ENCODE measurements around the gene SH3TC1.

The SH3TC1 gene

DNA sequence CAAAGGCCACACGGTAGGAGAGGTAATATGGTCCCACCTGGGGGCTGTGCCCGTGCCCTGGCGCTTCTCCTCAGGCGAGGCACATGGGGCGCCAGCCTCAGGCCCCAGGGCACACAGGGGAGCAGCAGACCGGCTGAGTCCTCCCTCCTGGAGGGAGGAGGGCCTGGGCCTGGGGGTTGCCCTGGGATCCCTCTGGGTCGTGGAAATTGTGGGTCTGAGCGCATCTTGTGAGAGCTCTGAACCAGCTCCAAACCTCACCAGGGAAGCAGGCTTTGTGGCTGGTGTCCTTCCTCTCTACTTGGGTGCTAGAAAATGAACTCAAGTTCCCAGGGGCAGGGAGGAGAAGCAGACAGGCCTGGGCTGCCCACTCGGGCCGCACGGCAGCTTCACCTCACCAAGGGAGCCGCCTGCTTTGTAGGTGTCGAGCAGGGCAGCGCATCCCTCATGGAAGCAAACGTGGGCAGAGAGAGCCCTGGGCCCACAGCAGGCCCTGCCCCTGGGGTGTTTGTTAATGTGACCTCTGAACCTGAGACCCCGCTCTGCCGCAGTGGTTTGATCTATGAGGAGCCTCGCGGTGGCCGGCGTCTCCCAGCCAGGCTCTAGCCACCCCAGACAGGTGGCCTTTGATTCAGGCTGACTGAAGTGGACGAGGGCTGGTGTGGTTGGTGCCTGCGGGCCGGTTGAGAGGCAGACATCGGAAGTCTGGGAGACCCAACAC lies 81.2 kb downstream of the SH3TC1 start:
- no peak for DNase-seq

DNA sequence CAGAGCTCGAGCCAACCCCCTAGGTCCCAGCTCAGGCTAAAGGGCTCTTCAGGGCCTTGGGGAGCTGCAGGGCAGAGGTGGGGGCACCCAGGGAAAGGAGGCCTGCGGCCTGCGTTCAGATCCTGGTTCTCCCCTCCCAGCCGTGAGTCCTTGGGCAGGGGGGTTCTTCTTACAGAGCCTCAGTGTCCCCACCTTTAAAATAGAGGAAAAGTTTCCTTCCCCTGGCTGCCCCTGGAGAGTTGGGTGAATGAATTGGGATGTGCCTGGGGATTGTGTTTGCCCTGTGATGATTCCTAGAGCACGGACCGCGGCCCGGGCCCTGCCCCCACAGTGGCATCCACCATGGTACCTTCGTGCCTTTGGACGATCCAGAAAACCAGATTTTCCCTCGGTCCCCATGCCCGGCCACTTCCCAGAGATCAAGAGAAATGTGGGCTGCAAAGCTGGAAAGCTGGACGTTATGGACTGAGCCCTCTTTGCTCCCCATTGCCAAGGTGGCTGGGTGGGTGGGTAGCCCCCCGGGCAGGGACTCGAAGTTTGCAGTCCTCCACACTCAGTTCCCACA lies 81.9 kb downstream of the SH3TC1 start:
- no peak for DNase-seq

DNA sequence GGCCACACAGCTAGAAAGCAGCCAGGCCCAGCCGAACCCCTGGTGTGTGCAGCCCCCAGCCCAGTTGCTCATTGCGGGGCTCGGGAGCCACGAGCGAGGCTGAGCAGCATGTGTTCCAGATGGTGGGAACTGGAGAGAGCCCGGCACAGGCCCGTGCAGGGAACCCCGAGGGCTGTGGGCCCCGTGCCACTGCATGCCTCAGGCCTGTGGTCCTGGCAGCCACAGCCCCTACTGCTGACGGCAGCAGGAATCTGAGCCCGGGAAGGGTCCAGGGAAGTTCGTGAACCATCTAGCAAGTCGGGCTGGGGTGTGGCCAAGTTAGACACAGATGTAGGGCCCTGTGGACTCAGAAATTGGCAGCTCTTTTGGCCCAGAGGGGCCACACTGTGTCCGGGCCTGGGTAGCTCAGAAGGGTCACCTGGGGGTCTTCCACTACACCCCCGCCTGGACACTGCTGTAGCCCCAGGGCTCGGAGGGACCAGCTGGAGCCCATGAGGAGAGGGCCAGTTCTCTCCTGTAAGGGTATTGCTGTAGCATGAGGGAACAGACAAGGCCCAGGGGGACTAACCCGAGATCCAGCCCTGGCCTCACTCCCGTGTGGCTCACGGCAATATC lies 82.5 kb downstream of the SH3TC1 start:
- no peak for DNase-seq

DNA sequence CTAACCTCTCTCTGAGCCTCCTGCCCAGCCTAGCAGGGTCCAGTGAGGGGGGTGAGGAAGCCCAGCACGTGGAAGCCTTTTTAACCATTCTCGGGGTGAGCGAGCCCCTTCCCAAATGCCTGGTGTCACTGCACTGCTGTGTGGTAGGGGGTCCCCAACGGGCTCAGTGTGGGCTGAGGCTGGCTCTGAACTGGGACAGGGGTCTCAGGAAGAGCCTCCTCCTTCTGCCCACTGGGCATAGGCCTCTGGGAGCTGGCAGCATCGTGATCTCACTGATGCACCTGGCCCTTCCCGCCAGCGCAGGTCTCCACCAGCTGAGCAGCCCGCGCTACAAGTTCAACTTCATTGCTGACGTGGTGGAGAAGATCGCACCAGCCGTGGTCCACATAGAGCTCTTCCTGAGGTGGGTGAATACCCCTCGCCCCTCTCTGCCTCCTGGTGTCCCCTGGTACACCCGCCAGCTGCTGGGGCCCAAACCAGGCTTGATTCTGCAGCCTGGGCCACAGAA lies 83.1 kb downstream of the SH3TC1 start:
- DNase-seq: no peak

DNA sequence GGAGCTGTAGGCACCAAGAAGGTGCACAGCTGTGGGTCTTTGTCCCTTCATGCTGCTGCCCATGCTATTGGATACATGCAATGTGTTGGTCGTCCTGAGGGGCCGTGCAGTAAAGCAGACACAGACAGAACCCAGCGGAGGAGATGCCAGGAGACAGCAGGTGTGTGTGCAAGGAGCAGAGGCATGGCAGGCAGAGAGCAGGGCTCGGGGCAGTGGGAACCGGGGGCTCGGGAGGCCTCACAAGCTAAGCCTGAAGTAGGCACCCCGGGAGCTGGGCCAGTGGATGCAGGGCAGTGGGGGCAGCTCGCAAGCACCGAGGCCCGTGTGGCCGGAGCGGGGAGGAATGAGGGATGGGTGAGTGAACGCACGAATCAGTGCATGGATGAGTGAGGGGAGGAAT lies 83.7 kb downstream of the SH3TC1 start:
- no peak for DNase-seq

DNA sequence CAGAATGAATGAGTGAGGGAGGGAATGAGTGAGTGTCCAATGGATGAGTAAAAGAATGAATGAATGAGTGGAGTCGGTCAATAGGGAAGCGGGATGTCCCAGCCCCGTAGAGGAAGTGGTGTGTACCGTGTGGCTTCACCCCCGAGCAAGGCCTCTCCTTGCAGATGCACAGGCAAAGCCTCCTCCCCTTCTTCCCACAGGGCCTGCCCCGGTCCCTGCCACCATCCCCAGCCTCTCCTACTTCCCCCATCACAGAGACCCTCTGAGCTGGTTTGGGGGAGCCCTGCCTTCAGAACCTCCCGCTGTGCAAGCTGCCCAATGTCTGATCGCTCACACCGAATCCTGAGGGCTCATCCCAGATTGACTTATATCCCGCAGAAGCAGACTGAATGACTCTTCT lies 84.1 kb downstream of the SH3TC1 start:
- DNase-seq: no peak

DNA sequence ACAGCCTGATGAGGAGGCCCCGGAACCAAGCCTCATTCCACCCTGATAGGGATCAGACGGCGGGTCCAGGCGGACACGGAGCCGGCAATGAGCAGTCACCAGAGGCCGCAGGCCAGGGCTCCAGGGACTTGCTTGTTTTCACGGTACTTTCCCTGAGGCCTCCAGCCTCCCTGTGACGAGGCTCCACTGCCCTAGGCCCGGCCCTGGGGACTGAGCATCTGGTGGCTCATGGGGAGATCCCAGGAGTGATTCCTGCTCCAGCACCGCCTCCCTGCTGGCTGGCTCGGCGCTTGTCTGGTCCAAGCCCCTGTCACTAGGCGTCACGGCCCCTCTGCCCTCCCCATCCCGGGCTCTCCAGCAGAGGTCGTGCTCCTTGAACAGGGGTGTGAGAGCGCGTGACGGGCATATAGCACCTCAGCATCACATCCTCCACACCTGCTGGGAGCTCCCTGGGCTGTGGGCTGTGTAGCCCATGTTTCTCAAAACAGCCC lies 84.6 kb downstream of the SH3TC1 start:
- DNase-seq: no peak

DNA sequence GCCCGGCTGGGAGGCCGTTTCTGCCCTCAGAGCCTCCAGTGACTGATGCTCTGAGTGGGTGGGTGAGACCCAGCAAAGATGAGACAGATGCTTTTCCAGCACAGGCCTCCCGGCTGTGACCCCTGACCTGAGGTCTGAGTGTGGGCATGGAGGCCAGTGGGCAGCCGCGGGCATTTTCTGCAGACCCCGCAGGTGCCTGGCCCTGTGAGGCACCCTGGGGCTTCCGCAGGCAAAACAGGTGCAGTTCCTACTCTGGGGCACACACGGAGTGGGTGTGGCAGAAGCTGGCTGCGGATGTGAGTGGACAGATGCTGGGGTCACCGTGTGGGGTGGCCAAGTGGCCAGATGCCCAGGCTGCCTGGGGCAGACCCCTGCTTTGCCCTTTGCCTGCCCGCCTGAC lies 85.3 kb downstream of the SH3TC1 start:
- no peak for DNase-seq

DNA sequence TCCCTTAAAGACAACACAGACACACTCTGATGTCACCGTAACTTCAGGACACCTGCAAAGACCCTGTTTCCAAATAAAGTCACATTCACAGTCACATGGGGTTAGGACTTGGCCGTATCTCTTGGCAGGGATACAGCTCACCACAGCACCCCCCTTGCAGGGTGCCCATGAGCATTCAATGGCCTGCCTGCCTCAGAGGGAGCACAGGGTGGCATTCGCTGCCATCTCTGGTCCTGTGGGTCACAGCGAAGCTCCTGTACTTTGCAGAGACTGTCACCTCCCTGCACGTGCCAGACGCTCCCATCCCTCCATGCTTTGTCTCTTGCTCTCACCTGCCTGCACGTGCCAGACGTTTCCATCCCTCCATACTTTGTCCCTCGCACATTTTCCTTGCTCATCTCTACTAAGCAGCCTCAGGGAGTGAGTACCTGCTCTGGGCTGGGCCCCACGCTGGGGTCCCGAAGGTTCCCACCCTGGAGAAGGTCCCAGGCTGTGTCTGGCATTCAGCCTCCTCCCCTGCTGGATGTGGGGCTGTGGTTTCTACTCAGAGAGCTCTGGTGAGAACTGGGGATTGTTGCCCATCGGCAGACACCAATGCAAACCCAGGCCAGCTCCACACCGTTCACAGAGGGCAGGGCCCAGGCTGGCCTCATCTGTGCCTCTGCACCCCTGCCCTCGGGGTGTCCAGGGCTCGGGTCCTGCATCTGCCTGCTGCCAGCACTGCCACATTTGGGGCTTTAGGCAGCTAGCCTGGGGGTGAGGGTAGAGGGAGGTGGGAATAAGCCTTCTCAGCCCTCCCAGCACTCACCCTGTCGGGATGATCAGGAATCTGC lies 86.3 kb downstream of the SH3TC1 start:
- DNase-seq: no peak

DNA sequence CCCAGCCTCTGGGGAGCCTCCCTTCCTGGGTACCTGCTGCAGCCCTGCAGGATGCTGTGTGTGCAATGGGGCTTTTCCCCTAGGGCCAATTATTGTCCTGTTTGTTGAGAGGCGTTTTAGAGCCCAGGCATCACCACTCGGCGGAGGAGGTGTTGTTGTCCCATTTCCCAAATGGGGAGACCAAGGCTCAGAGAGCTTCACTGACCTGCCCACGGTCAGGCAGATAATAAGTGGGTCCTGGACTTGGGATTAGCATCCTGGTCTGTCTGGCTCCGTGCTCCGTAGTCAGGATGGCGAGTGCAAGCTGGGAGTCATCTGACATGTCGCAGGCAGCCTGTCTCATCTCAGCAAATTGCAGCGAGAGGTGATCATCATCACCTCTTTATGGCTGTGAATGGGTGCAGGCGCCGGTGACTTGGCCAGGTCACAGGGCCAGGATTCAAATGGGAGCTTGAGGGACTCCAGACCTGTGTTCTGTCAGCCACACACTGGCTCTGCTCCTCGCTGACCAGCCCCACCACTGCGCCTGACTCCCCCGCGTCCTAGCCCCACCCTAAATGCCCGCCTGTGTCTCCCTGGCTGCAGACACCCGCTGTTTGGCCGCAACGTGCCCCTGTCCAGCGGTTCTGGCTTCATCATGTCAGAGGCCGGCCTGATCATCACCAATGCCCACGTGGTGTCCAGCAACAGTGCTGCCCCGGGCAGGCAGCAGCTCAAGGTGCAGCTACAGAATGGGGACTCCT lies 87.1 kb downstream of the SH3TC1 start:
- DNase-seq: no peak

DNA sequence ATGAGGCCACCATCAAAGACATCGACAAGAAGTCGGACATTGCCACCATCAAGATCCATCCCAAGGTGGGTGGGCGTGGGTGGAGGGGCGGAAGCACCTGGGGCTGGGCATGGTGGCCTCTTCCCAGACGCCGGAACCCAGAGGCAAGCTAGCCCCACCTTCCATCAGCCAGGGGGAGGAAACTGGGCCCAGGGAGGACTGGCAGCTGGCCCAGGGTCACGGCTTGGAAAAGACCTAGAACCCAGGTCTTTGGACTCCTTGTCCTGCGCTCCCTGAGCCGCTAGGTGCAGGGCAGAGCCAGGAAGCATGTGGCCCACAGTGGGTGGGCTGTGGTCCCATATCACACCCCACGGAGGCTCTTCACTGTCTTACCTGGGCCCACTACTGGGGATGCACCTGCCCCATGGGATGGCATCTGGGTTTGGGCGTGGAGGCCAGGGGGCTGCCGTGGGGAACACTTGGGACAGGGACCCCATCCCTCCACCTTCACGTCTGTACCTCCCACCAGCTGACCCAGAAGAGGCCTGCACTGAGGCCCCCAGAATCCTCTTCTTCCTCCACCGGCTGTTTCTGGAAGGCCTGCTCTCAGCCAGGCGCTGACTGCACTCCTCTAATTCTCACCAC lies 87.7 kb downstream of the SH3TC1 start:
- DNase-seq: no peak

DNA sequence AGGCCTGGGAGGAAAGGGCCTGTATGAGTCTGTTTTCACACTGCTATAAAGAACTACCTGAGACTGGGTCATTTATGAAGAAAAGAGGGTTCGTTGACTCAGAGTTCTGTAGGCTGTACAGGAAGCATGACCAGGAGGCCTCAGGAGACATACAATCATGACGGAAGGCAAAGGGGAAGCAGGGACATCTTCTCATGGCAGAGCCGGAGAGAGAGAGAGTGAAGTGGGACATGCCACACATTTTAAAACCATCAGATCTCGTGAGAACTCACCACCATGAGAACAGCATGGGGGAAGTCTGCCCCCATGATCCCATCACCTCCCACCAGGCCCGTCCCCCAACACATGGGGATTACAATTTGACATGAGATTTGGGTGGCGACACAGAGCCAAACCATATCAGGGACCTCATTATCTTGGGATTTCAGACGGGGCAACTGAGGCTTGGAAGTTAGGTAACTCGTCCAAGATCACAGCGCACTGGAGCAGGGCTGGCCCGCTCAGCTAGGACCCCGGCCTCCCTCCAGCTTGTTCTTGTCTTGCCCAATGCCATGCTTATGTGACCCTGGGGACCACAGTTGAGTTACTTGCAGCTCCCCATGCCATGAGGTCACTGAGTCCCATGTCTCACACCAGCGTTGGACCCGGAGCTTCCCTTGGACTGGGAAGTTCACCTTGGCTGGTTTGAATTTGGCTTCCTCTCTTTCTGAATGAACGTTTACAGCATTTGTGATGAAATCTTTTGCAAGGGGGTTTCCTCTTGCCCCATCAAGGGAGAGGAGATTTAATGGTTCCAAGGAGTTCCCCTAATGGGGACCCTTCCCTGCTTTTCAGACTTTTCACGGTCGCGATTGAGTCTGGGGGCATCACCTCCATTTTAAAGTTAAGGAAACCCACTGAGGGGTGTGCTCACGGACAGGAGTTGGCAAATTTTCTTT lies 88.5 kb downstream of the SH3TC1 start:
- no peak for DNase-seq

DNA sequence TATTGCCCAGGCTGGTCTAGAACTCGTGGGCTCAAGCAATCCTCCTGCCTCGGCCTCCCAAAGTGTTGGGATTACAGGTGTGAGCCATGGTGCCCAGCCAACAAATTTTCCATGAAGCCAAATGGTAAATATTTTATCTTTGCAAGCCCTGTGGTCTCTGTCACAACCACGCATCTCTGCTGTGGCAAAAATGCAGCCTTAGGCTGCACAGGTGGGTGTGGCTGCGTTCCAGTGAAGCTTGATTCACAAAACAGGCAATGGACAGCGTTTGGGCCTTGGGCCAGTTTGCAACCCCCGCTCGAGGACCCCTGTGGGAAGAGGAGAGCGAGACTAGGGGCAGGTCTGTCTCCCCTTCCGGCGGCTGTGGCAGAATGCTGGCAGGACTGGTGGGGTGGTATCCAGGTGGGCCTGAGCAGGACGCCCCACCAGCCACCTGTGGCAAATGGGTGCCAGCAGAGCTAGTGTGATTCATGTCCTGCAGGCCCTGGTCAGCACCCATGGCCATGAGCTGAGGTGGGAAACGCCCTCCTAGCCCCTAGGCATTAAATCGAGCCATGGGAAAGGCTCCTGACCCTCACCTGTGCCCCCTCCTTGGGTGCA lies 90.2 kb downstream of the SH3TC1 start:
- no peak for DNase-seq

DNA sequence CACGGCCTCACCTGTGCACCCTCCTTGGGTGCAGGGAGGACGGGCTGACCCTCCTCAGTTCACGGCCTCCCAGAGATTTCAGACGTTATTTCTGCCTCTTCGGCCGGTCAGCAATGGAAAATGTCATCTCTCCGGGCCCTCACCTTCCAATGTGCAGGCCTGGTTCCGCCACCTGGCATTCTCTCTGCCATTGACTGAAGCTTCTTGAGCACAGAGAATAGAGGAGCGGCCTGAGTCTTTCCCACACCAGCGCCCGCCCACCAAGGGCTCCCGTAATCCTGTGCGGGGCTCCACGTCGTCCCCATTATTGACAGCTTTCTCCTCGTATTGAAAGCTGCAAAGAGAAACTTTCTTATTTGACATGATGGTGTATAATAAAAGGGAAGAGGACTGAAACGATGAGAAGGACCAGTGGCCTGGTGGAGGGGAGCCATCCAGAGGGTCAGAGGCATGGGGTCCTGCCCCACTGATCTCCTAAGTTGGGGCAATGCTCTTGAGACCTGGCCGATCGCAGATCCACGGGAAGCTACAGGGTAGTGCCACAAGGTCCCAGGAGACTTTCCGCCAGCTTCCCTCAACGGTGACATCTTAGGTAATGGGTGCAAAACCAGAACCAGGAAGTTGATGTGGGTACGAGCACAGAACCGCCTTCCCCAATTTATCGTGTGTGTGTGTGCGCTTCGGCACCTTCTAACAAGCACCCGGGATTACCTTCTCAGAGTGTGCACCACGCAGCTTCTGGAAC lies 91.0 kb downstream of the SH3TC1 start:
- no peak for DNase-seq

DNA sequence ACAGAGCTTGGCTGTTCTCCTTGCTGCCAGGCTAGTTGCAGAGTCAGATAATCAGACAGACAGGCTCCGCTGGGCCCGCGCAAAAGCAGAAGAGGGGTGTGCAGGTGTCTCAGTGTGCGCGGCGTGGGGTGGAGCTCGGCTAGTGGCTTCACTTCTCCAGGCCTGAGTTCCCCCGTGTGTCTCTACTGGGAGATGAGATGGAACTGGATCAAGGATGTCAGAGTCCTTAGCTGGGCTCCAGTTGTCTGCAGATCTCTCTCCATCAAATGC lies 91.5 kb downstream of the SH3TC1 start:
- no peak for DNase-seq

Measured in NCI-H1092 (cell line).